Stimulated activated CD4-positive, alpha-beta T cell treated with anti-CD3 and anti-CD28 coated beads, Interleukin-2, amount 100 ng/mL, for 4 hours (primary cell): ENCODE results near the gene PRKAR2B.
"Not testable (repeated sequence)": the region's sequence is repeated elsewhere in the genome, so short reads cannot be mapped to it uniquely, and the experiment has no call there.

Experiments used
- DNase-seq: peaks from one replicate; pipeline ENCODE4 v3.0.0-alpha.2; 2020; ENCODE audit warnings: low read depth

Gene PRKAR2B

DNA sequence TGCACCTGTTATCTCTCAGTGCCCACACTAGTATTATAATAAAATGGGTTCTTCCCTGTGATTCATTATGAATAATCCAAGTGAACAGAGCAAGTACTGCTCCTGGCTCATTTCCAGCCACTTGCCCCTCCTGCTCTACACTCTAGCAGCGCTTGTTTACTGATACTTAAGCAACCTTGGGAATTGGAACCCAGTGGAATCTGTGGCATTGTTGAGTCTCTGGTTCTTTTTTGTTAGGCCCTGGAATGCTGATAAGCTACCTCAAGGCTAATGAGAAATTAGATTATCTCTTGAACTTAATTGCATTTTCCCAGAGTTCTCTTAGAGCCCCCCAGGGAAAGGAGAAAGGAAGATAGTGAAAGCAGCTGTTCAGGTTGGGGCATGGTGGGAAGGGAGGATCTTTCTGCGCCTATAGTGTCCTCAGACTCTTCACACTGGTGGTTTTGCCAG lies 34.0 kb downstream of the PRKAR2B start:
- no peak for DNase-seq

- DNase-seq = no peak
Observed at GRCh38 chr7:107079212-107079940, 34.9 kb downstream of the PRKAR2B start.

GRCh38 chr7:107080099-107080505 lies 35.6 kb downstream of the PRKAR2B start:
- no peak for DNase-seq

- DNase-seq = no peak
Observed at GRCh38 chr7:107080533-107080932, 36.0 kb downstream of the PRKAR2B start.

DNA sequence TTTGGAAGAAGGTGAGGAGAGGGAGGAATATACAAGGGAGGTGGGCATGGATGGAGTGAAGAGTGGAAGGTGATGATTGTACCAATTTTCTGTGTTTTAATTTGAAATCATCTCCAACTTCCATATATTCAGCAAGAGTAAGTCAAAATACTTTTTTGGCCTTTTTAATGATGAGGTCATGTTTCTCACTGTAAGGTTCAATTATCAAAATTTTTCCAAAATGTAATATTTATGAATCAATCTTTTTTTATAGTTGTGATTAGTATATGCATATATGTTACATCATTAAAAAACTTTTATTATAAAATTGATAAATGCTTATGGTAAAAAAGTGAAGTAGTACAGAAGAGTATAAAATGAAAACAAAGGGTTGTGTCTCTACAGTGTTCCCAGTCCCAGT lies 40.7 kb downstream of the PRKAR2B start:
- DNase-seq = no peak

GRCh38 chr7:107089627-107090026 lies 45.1 kb downstream of the PRKAR2B start:
- no peak for DNase-seq

- no peak for DNase-seq
Observed at GRCh38 chr7:107090457-107090856, 46.0 kb downstream of the PRKAR2B start.

DNA sequence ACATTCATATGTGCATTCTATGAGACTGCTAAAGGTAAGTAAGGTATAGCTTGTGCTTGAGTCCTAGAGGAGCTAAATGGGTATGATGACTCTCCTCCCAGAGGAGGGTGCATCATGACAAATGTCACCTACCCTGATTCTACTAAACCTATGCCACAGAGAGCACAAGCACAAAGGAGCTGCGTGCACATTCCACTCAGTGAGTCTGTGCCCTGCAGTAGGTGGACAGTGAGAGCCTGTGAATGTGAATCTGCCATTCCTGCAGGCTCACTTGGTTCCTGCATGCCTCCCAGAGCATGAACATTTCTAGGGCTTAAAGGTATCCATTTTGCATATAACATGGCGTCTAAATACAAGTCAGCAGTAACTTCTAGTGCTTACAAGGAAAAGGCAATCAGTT lies 46.8 kb downstream of the PRKAR2B start:
- no peak for DNase-seq

DNA sequence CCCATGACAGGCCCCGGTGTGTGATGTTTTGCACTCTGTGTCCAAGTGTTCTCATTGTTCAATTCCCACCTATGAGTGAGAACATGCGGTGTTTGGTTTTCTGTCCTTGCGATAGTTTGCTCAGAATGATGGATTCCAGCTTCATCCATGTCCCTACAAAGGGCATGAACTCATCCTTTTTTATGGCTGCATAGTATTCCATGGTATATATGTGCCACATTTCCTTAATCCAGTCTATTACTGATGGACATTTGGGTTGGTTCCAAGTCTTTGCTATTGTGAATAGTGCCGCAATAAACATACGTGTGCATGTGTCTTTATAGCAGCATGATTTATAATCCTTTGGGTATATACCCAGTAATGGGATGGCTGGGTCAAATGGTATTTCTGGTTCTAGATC lies 49.2 kb downstream of the PRKAR2B start:
- not testable (repeated sequence) for DNase-seq

GRCh38 chr7:107099154-107099553 lies 54.6 kb downstream of the PRKAR2B start:
- DNase-seq = not testable (repeated sequence)

GRCh38 chr7:107100824-107101223 lies 56.3 kb downstream of the PRKAR2B start:
- DNase-seq = no peak

DNA sequence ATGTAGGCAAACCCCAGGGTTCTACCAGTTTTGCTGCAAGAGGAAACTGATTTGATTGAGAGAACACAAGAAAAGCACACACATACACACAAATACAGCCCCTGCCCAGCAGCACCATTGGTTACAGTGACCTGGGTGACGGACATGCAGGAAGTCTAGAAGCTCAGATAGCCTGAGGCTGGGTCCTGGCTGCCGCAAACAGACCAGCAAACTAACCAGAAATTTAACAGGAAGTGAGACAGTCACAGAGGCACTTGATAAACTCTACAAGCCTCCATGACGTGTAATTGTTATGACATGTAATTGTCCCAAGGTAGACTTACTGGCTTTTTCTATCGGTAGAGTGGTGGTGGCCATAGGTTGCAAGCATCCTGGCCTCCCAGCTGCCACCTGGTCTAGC lies 58.9 kb downstream of the PRKAR2B start:
- DNase-seq = no peak

GRCh38 chr7:107104801-107105200 lies 60.3 kb downstream of the PRKAR2B start:
- no peak for DNase-seq

GRCh38 chr7:107105591-107106245 lies 61.2 kb downstream of the PRKAR2B start:
- no peak for DNase-seq

- DNase-seq = no peak
Observed at GRCh38 chr7:107108793-107109371, 64.4 kb downstream of the PRKAR2B start.

DNA sequence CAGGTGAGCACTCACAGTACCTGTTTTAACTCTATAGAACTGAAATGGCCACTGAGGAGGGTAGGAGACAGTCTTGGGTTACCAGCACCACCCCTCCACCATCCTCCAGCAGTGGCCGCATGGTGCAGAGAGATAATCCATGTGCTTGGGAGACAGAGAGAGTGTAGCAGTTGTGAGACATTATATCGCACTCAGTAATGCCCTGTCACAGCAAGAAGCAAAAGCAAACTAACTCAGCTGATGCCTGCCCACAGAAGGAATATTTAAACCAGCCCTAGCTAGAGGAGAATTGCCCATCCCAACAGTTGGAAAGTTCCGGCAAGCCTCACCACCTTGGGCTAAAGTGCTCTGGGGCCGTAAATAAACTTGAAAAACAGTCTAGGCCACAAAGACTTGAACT lies 65.5 kb downstream of the PRKAR2B start:
- DNase-seq = no peak

DNA sequence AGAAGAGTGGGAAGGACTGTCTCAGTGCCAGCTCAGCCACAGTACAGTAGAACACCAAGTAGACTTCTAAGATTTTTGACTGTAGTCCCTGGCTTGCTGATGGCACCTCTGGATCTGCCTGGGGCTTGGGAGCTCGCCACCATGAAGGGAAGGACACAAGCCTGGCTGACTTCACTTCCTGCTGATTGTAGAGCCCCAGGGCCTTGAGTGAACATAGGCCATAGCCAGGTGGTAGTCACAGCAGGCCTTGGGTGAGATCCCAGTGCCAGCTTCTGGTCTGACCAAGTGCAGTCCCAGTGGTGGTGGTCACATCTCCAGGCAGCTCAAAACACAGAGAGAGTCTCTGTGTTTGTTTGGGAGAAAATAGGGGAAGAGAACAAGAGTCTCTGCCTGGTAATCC lies 66.7 kb downstream of the PRKAR2B start:
- no peak for DNase-seq

DNA sequence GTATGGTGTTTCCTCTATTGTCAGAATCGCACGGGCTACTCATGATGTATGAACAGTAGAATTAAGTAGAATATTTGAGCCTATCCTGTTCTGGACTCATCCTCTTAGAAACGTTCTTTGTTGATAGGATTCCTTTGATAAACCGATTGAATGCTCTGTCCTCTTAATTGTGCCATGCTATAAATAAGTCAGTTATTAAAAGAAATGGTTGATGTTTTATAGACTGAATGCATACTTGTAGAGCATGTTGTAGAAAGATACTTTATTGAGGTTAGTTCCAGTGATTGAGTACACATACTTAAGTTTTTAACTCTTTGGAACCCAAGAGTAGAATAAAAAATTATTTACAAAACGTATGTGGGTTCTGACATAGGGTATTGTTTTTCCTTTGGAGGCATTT lies 69.4 kb downstream of the PRKAR2B start:
- no peak for DNase-seq

DNA sequence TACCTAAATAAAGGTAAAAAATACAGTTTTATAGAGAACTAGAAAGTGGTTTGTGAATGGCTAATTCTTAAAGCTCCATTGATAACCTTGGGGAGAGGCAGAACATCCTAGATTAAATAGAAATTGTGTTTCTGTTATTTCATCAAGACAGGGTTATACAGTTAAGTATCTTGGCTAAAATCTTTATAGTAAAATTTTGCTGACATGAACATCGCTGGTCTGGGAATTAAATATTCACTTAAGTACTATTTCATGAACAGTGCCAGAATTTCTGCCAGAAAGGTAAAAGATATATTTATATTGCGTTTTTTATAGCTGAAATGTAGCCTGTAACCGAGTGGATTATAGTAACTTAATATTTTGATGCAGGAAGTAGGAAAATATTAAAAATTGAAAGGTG lies 70.6 kb downstream of the PRKAR2B start:
- DNase-seq = no peak

DNA sequence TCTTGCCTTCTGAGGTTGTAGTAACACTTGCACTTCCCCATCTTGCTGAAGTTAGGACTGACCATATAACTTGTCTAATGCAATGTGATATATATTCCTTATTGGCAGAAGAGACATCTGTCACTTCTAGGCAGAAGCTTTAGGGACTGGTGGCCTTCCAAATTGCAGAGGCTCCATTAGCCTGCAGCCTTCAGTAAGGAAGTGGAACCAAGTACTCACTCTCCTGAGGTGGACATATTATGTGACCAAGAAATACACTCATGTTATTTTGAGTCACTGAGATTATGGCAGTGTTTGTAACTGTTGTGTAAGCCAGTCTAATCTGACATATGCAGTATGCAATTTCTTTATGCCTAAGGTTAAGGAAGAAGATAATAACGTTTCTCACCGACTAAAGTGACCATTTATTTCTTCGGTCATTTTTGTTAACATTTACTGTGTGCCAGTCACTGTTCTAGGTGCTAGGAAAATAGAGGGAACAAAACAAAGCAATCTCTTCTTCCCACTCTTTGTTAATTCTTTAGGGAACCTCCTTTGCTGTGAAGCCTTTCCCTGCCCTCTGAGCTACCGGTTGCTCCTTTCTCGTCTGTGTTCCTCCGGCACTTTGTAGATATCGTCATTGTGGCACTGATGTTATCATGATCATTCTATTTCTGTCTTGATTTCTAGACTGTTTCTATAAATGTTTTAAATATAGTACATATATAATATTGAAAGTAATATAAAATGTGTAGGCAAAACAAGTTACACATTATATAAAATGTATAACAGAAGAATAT lies 71.4 kb downstream of the PRKAR2B start:
- no peak for DNase-seq

DNA sequence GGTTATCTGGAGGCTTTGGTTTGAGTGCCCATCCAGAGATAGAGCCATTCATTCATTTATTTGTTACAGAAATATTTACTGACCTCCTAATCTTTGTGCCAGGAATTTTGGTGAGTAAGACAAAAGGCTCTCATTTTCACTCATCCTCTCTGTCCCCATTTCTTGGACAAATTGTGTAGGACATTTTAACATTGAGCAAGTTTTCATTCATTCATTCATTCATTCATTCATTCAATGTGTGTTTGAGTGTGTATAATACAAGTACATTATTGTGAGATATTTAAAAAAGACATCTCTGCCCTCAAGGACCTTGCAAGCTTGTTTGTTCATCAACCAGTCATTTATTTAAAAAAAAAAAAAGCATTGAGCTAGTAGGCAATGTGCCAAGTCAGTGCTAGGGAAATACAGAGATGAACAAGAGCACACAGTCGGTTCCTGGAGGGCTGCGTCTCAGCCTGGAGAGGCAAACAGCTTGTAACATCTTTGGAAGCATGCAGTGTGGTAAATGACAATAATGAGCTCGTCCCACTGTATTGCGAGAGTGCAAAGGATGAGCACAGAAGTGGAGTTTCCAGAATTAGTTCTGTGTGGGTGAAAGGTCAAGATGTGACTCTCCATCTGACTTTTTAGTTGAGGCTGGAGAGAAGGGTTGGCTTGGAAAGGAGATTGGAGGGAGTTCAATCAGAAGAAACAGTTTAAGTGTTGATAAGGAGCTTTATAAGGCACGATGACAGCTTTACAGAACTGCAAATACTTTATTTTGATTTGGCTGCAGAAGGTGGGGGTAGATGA lies 73.8 kb downstream of the PRKAR2B start:
- DNase-seq = no peak
